Measurements from ENCODE around the gene HDGFL1.

DNA sequence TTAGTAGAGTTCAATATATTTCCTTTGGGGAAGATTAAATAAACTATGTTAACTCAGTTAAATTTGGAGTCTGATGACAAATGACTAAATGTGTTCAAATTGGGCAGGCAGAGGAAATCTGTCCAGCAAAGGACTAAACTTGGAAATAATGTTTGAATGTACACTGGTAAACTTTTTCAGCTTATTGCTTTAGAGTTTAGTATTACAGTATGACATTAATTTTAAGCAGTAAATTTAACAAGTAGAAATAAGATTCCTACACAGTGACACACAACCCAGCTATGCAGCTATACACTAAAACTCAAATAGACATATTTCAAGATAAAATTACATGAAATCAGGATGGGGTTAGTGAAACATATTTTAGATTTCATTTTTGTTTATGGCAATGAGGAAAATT lies 42.6 kb upstream of the HDGFL1 start:
- TF ChIP-seq CTCF (IDR thresholded peaks at IDR 0.05) (no peak), POLR2A (IDR thresholded peaks at IDR 0.05) (no peak)

Data from thyroid gland (tissue), 4 donors.